NCI-H2081 treated with DMSO at 0.1 percent for 48 hours (cell line): ENCODE results near the gene C12orf57.

ENCODE experiments used
- DNase-seq: peaks from one replicate; lab custom pipeline; 2025; lab: John Stamatoyannopoulos, UW

Gene C12orf57

GRCh38 chr12:6937481-6938352 is 6.1 kb upstream of the C12orf57 start:
- DNase-seq = peak; percentile 76

GRCh38 chr12:6938353-6939190 is 5.2 kb upstream of the C12orf57 start:
- DNase-seq = no peak

GRCh38 chr12:6939191-6939540 is 4.7 kb upstream of the C12orf57 start:
- no peak for DNase-seq

- no peak for DNase-seq
These were observed 2.6 kb upstream of the C12orf57 start for GRCh38 chr12:6941267-6941666.

GRCh38 chr12:6941782-6942181 is 2.0 kb upstream of the C12orf57 start:
- no peak for DNase-seq

GRCh38 chr12:6942331-6942665 is 1.5 kb upstream of the C12orf57 start:
- no peak for DNase-seq

- DNase-seq = peak; percentile 88
These were observed 467 bp upstream of the C12orf57 start for GRCh38 chr12:6943389-6943721.

GRCh38 chr12:6944381-6945186 is 762 bp downstream of the C12orf57 start:
- peak; percentile 88 for DNase-seq

- no peak for DNase-seq
These were observed 1.8 kb downstream of the C12orf57 start for GRCh38 chr12:6945613-6946012.

- peak; percentile 95 for DNase-seq
These were observed 2.5 kb downstream of the C12orf57 start for GRCh38 chr12:6946033-6946919.

- DNase-seq = no peak
These were observed 3.1 kb downstream of the C12orf57 start for GRCh38 chr12:6946920-6947374.

- no peak for DNase-seq
These were observed 3.8 kb downstream of the C12orf57 start for GRCh38 chr12:6947615-6948014.

- DNase-seq = no peak
These were observed 5.2 kb downstream of the C12orf57 start for GRCh38 chr12:6948873-6949594.

- no peak for DNase-seq
These were observed 6.6 kb downstream of the C12orf57 start for GRCh38 chr12:6950401-6950801.

- DNase-seq = no peak
These were observed 7.2 kb downstream of the C12orf57 start, which contains the start of gene PTPN6 for GRCh38 chr12:6950811-6951540. TSS of gene PTPN6 (plus strand) at chr12:6951356. CDS start at chr12:6951513, 157 bp downstream.

- DNase-seq = no peak
These were observed 7.8 kb downstream of the C12orf57 start for GRCh38 chr12:6951551-6952120.

GRCh38 chr12:6952121-6952862 is 8.5 kb downstream of the C12orf57 start:
- no peak for DNase-seq

GRCh38 chr12:6952863-6953441 is 9.1 kb downstream of the C12orf57 start:
- DNase-seq = no peak
